Measurements from ENCODE around the gene USP34. TPM values are rescaled to one million over a fixed set of nuclear protein-coding genes. Genes with fewer than 3 reads are reported as not detected.

Gene USP34
- total and polyA plus RNA-seq, 2 of the 8 experiments (the other 6 are each of a cell fraction or from before 2014, with no cell fraction given): 56.7 to 91.7 TPM

DNA sequence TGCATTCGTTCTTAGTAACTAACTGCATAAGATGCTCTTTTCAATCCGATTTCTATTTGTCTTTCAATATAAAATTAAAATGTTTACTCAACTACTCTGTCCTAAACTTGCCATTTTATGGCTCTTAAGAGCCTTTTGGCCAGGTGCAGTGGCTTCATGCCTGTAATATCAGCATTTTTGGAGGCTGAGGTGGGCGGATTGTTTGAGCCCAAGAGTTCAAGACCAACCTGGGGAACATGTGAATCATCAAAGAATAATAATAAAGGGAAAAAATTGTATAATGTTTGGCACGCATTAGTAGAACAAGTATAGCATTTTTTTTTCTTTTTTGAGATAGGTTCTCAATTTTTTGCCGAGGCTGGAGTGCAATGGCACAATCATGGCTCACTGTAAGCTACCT lies 216.4 kb downstream of the USP34 start:
- no peaks in the 10 kb centered on the region for H3K23me2 ChIP-seq (ENCODE audit: low read depth, low read length)
- no peak overlapping the region for H2BK15ac ChIP-seq (ENCODE audit: low read length)
- no peaks in the 10 kb centered on the region for H3K9me3 ChIP-seq (ENCODE audit: insufficient read depth in 2 of 2, low read depth in 1 of 2, low read length in 1 of 2)
- 90% methylated on average over 5 of the region's 5 CpGs; no CpG with 5 or more reads in 1 of the 2 experiments for WGBS, 2 experiments (ENCODE audit: extremely low coverage in 1 of 2, insufficient coverage in 1 of 2, insufficient read length in 1 of 2, insufficient replicate concordance in 2 of 2, low coverage in 1 of 2, low lambda C conversion rate in 2 of 2, missing lambda C conversion rate in 1 of 2)
- H2BK5ac ChIP-seq (ENCODE audit: low read depth, low read length): no peak overlapping the region
- TF ChIP-seq EP300 (IDR thresholded peaks at IDR 0.05; ENCODE audit: borderline replicate concordance in 1 of 2, low read depth in 2 of 2, low read length in 2 of 2) (no peak), SIRT6 (IDR thresholded peaks at IDR 0.05; ENCODE audit: low read length) (no peak), TBP (IDR thresholded peaks at IDR 0.05; ENCODE audit: low read depth, low read length) (no peak)
- DNase-seq (ENCODE audit: low read depth in 1 of 2, low spot score in 2 of 2) (no peak), FAIRE-seq (no peak)
- no peak overlapping the region for H2BK12ac ChIP-seq (ENCODE audit: low read depth, low read length)
- H3K4ac ChIP-seq (replicated peaks; ENCODE audit: insufficient read length, low read depth, low read length): no peak overlapping the region
- no peak overlapping the region for H2AK5ac ChIP-seq (ENCODE audit: low read depth, low read length)
- no peaks in the 10 kb centered on the region for H3K79me2 ChIP-seq (ENCODE audit: control insufficient read depth in 1 of 2, insufficient read depth in 2 of 2, low read length in 2 of 2)
- H4K20me1 ChIP-seq (replicated peaks in 1 of 2; ENCODE audit: control insufficient read depth in 1 of 2, insufficient read depth in 2 of 2, low read length in 2 of 2): no peaks in the 10 kb centered on the region
- no peak overlapping the region for H3K9ac ChIP-seq (replicated peaks in 1 of 4; ENCODE audit: extremely low read depth in 1 of 4, low read depth in 3 of 4, low read length in 3 of 4)
- H4K8ac ChIP-seq (ENCODE audit: extremely low read depth, insufficient read depth, low read length): no peak overlapping the region
- no peak overlapping the region for H4K5ac ChIP-seq (ENCODE audit: insufficient read length, low read depth, low read length)
- H3K4me2 ChIP-seq (ENCODE audit: insufficient read depth in 1 of 2, low read depth in 2 of 2, low read length in 2 of 2): no peak overlapping the region
- no peak overlapping the region for H3K23ac ChIP-seq (ENCODE audit: insufficient read length)
- H3K18ac ChIP-seq (ENCODE audit: extremely low read depth, low read length): no peak overlapping the region
- H3K36me3 ChIP-seq (ENCODE audit: control insufficient read depth in 2 of 4, insufficient read depth in 4 of 4, low read length in 3 of 4): peaks cover 0 to 39% (median 11%) of the 10 kb centered on the region in 4 experiments; a peak in 5 of 8 replicates
- H3K14ac ChIP-seq (ENCODE audit: insufficient read length): no peak overlapping the region
- H2AFZ ChIP-seq (ENCODE audit: low read length): no peak overlapping the region
- H2BK120ac ChIP-seq (replicated peaks; ENCODE audit: low read depth, low read length): no peak overlapping the region
- H3K27me3 ChIP-seq (replicated peaks in 1 of 4; ENCODE audit: control insufficient read depth in 3 of 4, extremely low read depth in 1 of 4, insufficient read depth in 3 of 4, low read length in 3 of 4): no peaks in the 10 kb centered on the region
- ChIA-PET CTCF (ENCODE audit: partially characterized antibody) (interaction anchor here (1.3 kb wide), 1 partner anchor 9 kb away, joined by 3 read pairs; no protein-coding TSS in a partner anchor), POLR2A (ENCODE audit: partially characterized antibody) (interaction anchor here (1.0 kb wide), 1 partner anchor 66 kb away, joined by 3 read pairs; no protein-coding TSS in a partner anchor)
- no peaks in the 10 kb centered on the region for H3K79me1 ChIP-seq (ENCODE audit: low read depth, low read length)
- H3K27ac ChIP-seq (ENCODE audit: low read depth, low read length): no peak overlapping the region
- no peak overlapping the region for H4K91ac ChIP-seq (replicated peaks; ENCODE audit: insufficient read length, low read length)
- no peak overlapping the region for H2BK20ac ChIP-seq (ENCODE audit: low read length)
- H3K4me3 ChIP-seq (ENCODE audit: extremely low read depth in 1 of 4, insufficient read depth in 2 of 4, low read depth in 3 of 4, low read length in 4 of 4): no peak overlapping the region
- H3K56ac ChIP-seq (replicated peaks; ENCODE audit: insufficient read length, low read depth, low read length): no peak overlapping the region
- no peaks in the 10 kb centered on the region for H3K4me1 ChIP-seq (replicated peaks in 1 of 4; ENCODE audit: control insufficient read depth in 3 of 4, insufficient read depth in 4 of 4, low read length in 3 of 4)

All from H1 (cell line).